NCI-H2107 treated with DMSO at 0.1 percent for 48 hours (cell line): ENCODE results near the gene RABEP1.
"Not testable (repeated sequence)": the region's sequence is repeated elsewhere in the genome, so short reads cannot be mapped to it uniquely, and the experiment has no call there.

Experiments
- DNase-seq: peaks from one replicate; lab custom pipeline; 2025; ENCODE audit not compliant: unreplicated experiment; lab: John Stamatoyannopoulos, UW

RABEP1 gene

GRCh38 chr17:5281814-5282641 is at the start of gene RABEP1:
RABEP1 (plus strand) TSS chr17:5282284; CDS start chr17:5282487, 203 bp downstream.
- peak; percentile 64 for DNase-seq

- not testable (repeated sequence) for DNase-seq
Observed at GRCh38 chr17:5233492-5233891, 48.6 kb upstream of the RABEP1 start.

DNA sequence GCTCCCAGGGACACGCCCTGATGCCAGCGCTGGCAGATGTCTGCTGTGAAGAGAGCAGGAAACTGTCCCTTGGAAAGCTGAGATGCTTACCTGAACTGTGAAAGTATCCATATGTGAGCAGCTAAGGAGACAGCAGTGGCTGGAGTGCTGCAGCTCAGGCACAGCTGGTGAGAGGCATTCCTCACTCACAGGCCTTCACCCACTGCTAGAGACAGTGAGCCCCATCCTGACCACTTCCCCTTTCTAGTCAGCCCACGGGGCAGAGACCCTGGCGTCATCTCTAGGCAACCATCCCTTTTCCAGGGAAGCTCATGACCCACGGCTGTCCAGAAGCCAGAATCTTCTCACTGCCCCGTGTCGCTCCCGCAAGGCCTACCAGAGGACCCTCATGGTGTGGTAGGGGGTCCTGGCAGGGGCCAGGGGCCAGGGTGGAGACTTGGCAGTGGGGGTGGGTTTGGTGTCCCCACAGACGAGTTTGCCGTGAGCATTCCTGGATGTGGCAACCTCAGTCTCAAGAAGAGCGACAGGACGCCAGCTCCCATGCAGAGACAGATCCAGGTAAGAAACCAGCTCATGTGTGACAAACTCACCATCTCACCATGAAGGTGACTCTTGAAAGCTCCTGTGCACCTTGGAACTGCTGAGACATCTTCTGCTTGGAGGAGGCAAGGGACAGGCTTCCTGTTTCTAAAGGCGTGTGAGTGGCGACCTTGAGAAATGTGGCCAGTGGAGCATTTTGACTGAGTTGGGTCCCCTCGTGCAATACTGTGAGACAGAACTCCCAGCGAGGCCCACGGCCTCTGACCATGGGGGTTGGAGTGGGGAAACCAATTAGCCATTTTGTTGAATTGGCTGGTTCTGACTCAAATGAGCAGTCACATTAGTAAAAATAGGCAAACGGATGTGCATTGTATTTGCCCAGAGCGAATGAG is 47.2 kb upstream of the RABEP1 start, which contains the start of gene SCIMP:
SCIMP (minus strand) TSS at position 216 of the 932 bp plus-strand sequence; CDS start at position 111, 105 bp downstream.
- no peak for DNase-seq

GRCh38 chr17:5236938-5237540 is 45.0 kb upstream of the RABEP1 start:
- DNase-seq: no peak

GRCh38 chr17:5237541-5238016 is 44.5 kb upstream of the RABEP1 start:
- no peak for DNase-seq

GRCh38 chr17:5238333-5238732 is 43.8 kb upstream of the RABEP1 start:
- DNase-seq: no peak

GRCh38 chr17:5239769-5240168 is 42.3 kb upstream of the RABEP1 start:
- not testable (repeated sequence) for DNase-seq

DNA sequence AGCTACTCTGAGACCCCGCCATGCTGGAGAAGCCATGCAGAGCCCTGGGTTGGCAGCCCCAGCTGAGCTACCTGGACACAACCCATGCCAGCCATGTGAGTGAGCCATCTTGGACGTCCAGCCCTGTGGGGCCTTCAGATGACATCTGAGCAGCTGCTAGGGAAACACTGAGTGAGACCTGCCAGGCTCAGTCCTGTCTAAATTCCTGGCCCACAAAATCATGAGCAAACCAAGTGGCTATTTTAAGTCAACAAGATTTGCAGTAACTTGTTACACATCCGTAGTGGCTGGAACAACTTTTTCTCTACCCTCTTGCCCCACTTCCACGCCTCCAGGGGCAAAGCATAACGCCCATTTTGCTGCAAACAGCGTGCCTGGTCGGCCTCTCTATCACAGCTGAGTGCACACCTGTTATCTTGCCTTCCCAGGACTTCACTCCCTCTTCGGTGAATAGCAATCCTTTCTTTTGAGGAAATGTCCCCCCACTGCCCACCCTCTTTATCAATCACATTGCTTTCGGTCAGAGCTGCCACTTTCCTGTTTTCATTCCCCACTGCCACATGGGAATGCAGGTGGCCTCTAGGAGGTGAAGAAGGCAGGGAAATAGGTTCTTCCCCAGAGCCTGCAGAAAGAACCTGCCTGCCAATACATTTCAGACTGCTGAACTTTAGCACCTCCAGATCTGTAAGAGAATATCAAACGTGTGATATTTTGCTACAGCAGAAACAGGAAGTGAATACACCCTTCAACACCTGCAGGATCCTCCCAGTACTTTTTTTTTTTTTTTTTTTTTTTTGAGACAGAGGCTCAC is 40.0 kb upstream of the RABEP1 start:
- DNase-seq: no peak

GRCh38 chr17:5247621-5248020 is 34.5 kb upstream of the RABEP1 start:
- DNase-seq: no peak

- DNase-seq: no peak
Observed at GRCh38 chr17:5248821-5249479, 33.1 kb upstream of the RABEP1 start.

- peak; percentile 16 for DNase-seq
Observed at GRCh38 chr17:5249615-5250014, 32.5 kb upstream of the RABEP1 start.

GRCh38 chr17:5254414-5254813 is 27.7 kb upstream of the RABEP1 start:
- DNase-seq: no peak

DNA sequence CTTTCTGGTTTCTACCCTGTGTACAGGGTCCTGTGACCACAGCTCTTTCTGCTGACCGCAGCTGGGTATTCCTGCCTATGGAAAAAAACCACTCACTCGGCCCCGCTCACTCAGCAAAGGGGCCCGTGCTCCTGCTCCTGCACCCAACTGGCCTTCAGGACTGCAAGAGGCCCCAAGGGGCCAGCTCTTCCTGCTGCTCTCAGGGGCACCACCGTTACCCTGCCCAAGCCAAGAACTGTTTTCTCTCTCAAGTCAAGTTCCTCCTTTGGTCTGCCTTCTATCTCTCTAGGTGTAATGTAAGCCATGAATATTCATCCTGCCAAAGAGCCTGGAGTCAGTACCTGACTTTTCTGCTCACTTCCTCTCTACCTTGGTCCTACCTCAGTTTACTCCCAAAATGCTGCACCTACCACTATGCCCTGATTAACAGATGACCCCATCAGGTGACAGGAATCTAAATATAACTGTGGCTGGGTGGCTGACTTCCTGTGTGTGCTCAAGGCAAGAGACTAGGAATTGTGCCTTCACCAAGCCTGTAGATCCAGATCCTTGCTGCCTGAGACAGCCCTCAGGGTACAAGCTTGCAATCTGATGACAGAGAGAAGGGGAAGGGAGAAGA is 27.1 kb upstream of the RABEP1 start:
- no peak for DNase-seq

- no peak for DNase-seq
Observed at GRCh38 chr17:5257124-5257523, 25.0 kb upstream of the RABEP1 start.

GRCh38 chr17:5260542-5260941 is 21.5 kb upstream of the RABEP1 start:
- no peak for DNase-seq

DNA sequence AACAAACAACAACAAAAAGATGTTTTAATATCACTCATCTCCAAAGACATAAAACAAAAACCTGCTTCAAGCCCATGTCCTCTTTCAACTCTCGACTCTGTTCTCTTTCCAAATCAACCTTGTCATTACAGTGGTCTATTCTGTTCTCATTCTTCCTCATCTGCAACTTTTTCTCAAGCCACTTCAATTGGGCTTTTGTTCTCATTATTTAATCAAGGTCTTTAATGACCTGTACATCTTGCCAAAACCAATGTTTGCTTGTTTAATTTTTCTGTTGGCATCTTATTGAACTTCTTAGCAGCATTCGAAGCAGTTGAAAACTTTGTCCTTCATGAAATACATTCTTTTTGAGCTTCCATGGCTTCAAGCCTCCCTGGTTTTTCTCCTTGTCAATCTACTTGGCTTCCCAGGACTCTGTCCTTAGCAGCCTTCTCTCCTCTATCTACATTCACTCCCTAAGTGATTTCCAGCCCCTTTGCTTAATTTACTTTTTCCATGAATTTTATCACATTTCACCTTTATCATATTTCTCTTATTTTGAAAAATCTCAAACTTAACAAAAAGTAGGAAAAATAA is 19.6 kb upstream of the RABEP1 start:
- no peak for DNase-seq

DNA sequence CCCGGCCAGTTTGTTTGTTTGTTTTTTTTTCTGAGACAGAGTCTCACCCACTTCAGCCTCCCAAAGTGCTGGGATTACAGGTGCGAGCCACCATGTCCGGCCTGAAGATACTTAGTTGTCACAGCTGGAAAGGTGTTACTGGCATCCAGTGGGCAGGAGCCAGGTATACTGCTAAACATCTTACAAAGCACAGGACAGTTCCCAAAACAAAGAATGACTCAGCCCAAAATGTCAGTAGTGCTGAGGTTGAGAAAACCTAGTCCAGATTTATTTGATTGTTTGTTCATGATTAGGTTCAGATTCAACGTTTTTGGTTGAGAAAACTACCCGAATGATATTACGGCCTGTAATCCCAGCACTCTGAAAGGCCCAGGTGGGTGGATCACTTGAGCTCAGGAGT is 18.6 kb upstream of the RABEP1 start:
- no peak for DNase-seq

DNA sequence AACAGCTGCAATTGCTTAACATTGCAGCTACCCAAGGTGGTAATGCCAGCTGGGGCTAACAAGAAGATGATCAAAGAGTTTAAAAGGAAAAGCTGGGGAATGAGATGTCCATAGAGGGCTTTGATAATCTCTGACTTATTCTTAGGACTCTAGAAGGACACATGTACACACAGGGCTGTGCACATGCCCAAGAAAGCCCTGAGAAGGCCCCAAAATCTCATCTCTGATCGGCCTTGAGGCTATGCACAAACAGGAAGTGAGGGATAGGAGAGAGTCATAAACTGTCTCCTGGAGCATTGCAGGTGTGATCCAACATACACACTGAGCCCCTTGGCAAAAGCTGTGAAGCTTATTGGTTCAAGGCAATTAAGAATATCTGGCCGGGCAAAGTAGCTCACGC is 17.2 kb upstream of the RABEP1 start:
- no peak for DNase-seq
